ENCODE results near the gene TMEM198.

TMEM198 gene

GRCh38 chr2:219545943-219546352, 2.1 kb downstream of the TMEM198 start:
- no peak for DNase-seq

- no peak for DNase-seq
Measured at GRCh38 chr2:219547621-219548020, 3.8 kb downstream of the TMEM198 start.

- no peak for DNase-seq
Measured at GRCh38 chr2:219548990-219549389, 5.2 kb downstream of the TMEM198 start.

DNA sequence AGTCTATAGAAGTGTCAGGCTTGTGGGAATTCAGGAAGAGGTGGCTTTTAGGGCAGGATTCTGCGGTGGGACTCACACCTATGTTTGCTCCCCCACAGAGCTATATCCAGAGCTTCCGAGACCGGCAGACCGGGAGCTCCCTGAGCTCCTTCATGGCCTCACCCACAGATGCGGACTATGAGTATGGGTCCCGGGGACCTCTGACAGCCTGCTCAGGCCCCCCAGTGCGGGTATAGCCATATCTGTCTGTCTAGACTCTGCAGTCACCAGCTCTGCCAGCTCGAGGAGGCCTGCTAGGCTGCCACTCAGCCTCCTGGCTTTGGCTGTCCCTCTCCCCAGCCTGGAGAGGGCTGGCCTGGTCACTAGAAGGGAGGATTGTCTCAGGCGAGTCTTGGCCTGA, 5.8 kb downstream of the TMEM198 start:
- no peak for DNase-seq

- DNase-seq = no peak
Measured at GRCh38 chr2:219551441-219552381, 7.9 kb downstream of the TMEM198 start.

DNA sequence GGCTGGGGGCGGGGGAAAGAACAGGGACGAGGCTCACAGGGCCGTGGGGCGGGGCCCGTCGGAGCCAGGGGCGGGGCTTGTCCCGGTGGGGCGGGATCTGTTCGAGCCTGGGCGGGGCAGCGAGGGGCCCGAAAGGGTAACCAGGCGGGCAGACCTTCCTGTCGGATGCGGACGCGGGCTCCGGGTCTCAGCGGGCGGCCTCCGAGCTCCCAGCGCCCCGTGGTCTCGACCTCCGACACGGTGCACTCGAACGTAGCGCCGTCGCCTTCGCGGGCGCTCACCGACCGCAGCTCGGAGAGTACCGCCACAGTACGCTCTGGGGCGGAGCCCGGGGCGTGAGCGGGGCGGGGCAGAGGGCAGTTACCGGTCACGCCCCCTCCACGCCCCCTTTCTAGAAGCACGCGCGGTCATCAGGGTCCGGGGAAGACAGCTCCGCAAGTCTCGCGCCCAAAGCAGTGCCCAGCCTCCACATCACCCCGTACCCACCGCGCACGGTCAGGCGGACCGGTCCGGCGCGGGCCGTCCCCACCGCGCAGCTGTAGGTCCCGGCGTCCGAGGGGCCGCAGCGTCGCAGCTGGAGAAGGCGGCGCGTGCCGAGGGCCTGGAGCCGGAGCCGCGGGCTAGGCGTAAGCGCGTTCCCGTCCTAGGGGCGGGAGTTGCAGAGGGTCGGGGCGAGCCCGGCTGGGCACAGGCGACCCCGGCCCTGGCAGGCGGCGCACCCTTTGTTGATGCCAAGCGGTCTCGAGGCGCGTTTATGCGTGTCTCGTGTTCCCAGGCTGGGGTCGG, 8.7 kb downstream of the TMEM198 start:
- no peak for DNase-seq

DNA sequence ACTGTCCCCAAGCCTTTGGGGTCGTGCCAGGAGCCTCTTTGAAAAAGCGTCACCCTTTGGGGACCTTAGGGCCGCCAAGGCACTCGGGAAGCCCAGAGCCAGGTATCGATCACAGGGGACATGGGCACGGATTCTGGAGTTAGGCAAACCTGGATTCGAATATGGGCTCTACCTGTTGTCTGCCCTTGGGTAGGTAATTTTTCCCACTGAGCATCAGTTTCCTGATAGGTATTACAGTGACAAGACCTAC, 9.3 kb downstream of the TMEM198 start:
- DNase-seq = no peak

- no peak for DNase-seq
Measured at GRCh38 chr2:219553463-219553963, 9.7 kb downstream of the TMEM198 start.

GRCh38 chr2:219554350-219554749, 10.5 kb downstream of the TMEM198 start:
- DNase-seq = no peak

- no peak for DNase-seq
Measured at GRCh38 chr2:219555956-219556355, 12.1 kb downstream of the TMEM198 start.

GRCh38 chr2:219556413-219556812, 12.6 kb downstream of the TMEM198 start:
- no peak for DNase-seq

- DNase-seq = no peak
Measured at GRCh38 chr2:219557320-219557719, 13.5 kb downstream of the TMEM198 start.

- no peak for DNase-seq
Measured at GRCh38 chr2:219557791-219558785, 14.3 kb downstream of the TMEM198 start.

DNA sequence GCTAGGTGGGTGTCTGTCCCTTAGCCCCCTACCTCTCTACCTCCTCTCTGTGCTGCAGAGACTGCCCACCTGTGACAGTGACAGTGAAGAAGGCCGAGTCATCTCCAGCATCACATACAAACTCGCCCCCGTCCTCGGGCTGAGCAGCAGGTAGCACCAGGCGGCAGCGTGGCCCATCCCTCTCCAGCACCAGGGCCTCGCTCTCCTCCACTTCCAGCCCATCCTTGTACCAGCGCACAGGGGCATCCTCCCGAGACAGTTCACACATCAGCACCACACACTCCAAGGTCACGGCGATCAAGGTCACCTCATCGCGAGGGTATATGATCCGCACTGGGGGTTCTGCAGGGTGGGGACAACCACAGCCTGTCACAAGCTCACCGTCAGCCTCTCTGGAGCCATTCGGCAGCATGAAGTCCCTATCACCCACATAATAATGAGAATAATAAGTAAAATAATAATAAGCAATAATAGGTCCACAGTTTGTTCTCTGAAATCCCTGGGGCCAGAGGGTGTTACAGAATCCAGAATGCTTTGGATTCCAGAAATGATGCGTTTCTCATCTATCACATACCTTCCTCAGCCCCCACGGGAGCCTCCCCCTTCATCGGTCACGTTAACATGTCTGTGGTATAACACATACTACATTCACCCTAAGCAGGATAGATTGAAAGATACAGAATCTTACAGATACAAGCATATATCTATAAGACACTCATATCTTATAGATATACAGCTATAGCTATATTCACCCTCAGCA, 15.5 kb downstream of the TMEM198 start:
- DNase-seq = no peak

DNA sequence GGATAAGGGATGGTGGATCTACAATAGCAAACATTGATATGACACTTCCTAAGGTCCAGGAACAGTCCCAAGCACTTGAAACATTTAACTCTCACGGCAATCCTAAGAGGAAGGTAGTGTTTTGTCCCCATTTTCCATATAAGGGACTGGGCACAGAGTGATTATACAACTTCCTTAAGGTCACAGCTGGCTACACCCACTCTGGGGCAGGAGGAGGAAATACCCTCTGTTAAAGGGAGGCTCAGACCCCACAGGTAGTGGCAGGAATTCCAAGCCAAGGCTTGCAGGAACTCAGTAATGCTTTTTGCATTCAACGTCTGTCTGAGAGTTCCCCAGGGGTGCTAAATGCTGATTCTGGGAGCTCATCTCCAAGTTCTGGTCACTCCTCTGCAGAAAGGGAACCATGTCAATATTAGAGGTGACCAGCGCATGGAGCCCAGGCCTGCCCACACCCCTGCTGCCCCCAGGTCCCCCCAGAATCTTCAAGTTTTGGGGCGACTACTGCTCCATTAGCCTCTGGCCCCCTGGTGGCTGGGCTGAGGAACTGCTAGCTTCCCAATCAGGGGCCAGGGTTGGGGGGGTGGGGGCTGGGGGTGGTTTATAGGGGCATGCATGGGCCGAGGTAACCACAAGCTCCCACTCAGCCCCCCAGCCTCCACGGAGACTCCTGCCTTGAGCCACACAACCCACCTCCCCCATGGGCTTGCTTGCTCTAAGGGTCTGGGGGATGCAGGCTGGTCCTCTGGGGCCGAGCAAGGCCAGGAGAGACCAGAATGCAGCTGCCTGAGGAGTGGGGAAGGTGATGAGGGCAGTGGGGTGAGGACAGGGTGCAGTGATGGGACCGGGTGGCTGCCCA, 16.4 kb downstream of the TMEM198 start:
- DNase-seq = no peak

- DNase-seq = no peak
Measured at GRCh38 chr2:219560893-219561178, 17.0 kb downstream of the TMEM198 start.

- no peak for DNase-seq
Measured at GRCh38 chr2:219561179-219562048, 17.6 kb downstream of the TMEM198 start.

GRCh38 chr2:219562049-219563020, 18.5 kb downstream of the TMEM198 start:
- no peak for DNase-seq
